GM18526 (cell line): ENCODE results near the gene WDR87.

Source experiments
- POLR2A ChIP-seq: IDR thresholded peaks from 3 replicates; pipeline ENCODE4 v1.6.1; 2011; ENCODE audit not compliant: insufficient read length; ENCODE audit errors: extremely low read depth

Gene WDR87

DNA sequence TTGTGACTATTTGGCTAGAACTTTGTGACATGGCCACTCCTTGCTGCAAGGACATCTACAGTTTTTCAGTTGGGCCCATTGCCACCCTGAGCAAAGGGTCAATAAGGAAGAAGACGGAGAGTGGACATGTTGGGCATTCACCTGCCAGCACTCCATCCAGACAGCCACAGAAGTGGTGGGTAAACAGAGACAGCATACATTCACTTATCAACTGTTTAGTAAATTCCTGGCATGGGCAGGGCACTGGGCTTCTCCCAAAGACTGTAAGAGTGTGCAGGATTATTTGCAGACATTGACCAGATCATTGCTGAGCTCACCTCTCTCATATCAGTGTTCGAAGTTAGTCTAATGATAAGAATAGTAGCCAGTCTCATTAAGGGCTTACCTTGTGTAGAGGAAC, 29.8 kb upstream of the WDR87 start:
- TF ChIP-seq POLR2A = no peak

DNA sequence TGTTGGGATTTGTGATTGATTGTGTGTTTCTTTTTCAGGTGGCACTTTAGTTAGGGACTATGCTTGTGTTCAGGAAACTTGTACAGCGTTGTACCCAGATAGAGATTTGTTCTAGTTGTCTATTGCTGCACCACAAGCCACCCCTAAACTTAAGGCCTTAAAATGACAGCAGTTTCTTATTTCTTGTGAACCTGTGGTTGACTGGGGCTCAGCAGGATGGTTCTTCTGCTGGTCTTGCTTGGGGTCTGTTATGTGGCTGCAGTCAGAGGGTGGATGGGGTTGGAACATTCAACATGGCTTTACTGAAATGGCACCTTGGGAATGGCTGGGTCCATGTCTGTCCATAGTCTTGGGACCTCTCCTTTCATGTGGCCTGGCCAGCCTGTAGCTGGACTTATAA, 28.9 kb upstream of the WDR87 start:
- TF ChIP-seq POLR2A = no peak

DNA sequence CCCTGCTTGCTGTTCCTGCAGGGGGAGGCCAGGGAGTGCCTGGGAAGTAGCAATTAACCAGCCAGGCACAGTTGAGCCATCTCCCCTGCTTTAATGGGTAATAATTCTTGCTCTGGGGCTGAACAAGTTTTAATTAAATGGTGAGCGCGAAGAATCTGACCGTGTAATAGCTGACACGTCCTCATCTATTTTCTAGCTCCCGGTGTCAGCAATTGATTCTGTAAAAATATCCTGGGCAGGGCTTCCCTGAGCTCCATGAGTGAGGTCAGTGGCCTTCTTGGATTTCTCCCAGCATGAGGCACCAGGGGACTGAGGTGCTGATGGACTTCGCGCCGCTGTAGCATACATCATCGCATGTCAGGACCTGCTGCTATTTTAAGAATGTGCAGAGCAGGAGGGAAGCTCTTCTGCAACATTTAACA, 27.6 kb upstream of the WDR87 start:
- TF ChIP-seq POLR2A = no peak

DNA sequence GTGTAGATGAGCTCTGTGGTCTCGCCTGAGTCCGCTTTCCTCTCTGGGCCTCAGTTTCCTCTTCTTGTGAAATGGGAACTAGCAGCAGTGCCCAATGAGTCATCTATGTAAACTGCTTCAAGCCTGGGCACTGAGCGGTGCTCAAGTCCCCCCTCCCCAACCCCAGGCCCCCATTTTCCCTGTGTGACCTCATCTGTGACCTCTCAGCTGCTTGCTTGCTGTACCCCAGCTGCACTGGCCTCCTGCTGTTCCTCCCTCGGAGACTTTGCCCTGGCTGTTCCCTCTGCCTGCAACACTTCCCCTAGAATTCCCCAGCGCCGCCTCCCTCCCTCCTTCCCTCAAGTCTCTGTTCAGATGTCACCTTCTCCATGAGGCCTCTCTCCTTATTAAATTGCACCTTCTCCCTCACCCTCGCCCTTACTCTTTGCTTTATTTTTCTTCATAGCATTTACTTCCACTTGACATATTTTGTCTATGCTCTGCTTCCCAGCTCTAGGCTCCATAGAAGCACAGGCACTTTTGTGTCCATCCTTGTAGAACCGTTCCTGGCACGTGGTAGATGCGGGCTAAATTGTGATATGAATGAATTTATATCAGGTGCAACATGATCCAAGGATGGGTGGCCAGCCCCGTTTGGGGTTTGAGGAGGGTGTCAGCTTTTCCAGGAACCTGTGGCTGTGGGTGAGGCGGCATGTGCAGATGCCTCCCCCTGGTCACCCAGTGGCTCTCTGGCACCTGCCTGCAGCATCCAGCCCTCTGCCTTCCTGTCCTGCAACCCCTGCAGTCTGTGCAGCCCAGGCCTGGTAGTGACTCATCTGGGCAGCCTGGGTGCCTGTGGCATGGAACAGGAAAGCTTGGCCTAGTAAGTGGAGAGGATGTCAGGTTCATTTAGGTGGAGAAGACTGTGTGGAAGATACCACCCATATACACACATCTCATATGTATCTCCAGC, 26.9 kb upstream of the WDR87 start:
- TF ChIP-seq POLR2A = no peak

DNA sequence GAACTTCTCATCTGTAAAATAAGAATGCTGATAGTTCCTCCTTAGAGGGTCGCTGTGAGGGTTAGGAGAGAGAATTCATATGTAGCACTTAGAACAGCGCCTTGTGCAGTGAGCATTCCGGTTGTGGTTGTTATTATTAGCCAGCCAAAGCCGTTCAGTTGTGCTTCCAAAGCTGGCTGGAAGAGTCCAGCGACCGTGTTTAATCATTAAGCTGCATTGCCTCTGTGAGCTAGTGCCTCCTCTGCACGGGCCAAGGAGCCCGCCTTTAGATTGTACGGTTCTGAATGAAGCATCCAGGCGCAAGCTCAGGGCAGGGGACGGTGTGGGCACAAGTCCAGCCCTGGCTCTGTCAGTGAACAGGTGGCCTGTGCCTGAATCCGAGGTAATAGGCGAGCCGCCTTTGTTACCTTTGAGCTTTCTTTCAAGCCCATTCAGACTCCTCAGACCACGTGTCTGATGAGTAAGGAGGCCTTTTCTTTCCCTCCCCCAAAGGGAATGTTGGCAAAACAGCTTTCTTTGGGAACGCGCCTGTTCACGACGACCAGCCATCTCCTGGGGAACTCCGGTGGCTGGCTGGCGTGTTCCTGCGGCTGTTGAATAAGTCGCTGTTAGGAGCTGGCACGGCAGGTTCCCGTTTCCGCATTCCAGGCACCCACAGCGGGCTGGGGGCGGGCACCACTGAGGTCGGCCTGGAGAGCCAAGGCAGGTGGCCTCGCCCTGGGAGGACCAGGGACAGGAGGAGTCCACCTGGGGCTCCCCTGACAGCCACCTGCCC, 25.7 kb upstream of the WDR87 start:
- peak; percentile 44 for TF ChIP-seq POLR2A

DNA sequence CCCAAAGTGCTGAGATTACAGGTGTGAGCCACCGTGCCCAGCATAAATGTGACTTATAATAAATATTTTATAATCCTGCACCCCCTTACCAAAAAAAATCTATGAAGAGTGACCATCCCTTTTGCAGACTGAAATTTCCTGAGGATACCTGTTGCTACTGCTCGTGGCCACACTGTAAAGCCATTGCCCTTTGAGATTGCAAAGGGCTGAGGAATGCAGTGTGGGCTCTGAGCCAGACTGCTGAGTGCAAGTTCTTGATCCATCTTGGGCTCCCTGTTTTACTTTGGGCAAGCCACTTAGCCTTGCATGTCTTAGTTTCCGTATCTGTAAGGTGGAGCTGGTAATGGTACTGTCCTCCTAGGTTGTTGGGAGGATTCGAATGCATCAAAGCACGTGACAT, 24.0 kb upstream of the WDR87 start:
- no peak for TF ChIP-seq POLR2A

DNA sequence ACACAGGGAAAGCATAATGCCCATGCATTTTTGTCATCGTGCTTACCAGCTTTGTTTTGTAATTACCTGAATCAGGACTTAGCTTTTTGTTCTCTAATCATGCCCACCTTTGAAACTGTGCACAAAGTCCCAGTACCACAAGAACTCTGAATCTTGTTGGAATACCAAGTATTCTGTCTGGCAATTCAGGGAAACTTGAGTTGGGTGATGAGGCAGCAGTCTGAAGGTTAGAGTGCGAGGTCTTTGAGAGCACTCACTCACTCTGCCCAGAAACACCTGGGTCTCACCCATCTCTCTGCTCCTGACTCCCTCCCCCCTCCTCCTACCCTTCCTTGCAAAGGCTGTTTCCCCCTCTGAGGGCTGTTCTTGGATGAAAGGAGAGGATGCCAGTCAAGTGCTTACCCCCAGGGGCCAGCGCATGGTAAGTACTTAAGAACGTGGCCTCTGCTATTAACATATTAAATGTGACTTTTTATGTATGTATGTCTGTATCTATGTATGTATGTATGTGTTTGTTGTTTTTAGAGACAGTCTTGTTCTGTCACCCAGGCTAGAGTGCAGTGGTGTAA, 23.0 kb upstream of the WDR87 start:
- no peak for TF ChIP-seq POLR2A

DNA sequence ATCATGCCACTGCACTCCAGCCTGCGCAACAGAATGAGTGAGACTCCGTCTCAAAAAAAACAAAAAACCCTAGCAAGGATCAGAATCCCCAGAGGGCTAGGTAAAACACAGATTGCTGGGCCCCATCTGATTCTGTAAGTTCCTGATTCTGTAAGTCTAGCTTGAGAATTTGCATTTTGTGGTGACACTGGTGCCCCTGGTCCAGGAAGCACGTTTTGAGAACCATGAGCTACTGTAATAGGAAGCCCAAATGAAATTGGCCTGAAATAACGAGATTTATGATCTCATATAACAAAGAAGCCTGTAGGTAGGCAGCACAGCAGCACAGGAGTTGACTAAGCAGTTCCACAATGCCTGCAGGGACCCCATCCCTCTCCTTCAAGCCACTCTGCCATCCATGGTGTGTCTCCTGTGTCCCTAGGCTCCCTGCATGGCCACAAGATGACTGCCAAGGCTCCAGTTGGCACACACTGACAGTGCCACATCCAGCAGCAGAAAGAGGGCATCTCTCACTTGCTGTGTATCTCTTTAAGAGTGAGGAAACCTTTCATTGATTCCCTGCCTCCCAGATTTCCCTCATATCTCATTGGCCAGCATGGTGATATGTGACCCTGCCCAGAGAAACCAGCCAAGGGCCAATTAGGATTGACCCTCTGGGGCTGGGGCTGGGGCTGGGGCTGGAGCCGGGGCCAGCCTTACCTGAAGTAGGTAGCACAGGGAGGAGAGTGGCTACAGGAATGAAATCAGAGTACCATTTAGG, 22.3 kb upstream of the WDR87 start:
- no peak for TF ChIP-seq POLR2A

DNA sequence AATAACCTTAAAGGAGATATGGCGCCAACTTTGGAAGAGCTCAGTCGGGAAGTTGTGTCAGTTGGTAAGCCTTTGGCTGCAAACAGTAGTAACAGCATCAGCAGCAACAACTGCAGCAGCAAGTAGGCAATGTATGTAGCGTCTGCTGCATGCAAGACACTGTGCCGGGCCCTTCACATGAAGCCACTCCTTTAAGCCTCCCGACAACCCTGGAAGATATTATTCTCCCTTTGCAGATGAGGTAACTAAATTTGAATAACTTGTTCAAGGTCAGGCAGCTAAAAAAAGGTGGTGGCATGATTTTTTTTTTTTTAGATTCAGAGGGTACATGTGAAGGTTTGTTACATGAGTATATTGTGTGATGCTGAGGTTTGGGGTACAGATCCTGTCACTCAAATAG, 20.3 kb upstream of the WDR87 start:
- no peak for TF ChIP-seq POLR2A

DNA sequence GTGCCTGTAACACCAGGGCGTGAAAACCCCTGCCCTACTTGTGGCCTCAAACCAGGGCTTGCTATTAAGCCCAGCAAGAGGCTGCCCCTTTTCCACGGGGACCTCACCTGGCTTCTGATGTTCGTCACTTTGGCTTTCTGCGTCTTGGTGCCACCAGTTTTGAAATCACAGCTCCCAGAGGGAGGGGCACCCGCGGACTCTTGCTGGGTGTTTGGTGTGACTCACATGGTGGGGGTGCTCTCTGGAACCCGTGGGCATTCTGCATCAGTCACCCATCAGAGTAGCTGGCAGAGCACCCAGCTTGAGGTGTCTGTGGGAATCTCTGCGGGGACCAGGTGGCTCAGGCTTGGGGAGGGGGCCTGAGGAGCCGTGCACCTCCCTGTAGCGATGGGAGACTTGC, 19.9 kb upstream of the WDR87 start:
- no peak for TF ChIP-seq POLR2A

DNA sequence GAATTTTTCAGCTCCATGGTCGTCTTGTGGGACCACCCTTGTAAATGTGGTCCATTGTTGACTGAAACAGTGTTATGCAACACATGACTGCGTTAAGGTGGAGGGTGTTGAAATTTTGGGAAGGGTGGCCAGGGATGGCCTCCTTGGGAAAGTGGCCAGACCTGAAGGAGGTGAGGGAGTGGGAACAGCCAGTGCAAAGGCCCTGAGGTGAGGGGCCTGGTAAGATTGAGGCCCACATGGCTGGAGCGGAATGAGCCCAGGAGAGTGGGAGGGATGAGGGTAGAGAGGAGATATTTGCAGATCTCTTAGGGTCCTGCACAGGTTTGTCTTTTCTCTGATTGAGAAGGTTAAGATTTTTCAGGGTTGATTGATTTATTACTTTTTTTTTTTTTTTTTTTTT, 18.8 kb upstream of the WDR87 start:
- no peak for TF ChIP-seq POLR2A

DNA sequence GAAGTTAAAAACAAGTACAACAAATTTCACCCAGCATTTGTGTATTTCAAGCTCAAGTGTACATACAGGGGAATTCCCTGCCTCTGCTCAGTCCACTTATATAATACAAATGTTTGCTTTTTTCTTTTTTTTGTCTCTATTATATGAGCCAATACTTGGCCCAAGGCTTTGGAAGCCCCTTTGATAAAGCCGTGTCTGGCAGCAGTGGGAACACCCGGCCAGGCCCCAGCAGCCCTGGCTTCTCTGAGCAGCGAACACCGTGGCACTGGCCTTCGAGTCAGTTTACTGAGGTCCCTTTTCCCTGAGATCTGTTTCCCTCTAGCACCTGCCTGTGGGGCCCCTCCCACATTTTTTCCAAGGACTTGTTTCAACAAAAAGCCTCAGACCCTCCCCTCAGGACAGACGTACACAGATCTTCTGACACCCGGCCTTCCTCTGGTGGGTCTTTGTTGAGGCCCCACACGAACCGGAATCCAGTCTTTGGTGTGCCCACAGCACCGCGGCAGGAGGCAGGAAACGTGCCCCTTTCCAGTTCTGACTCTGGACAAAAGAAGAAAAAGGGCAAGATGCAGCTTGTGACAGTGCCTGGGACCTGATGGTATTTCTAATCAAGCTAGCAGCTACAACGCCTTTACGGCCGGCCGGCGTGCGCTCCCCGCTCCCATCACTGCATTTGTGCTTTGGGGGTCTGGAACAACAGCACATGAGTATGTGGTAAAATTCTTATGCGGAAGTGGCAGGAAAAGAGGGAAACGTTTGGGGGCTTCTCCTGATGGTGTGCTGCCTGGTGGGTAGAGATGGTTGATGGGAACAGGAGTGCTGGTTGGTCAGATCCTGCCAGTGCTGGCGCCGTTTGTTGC, 14.4 kb upstream of the WDR87 start:
- no peak for TF ChIP-seq POLR2A

DNA sequence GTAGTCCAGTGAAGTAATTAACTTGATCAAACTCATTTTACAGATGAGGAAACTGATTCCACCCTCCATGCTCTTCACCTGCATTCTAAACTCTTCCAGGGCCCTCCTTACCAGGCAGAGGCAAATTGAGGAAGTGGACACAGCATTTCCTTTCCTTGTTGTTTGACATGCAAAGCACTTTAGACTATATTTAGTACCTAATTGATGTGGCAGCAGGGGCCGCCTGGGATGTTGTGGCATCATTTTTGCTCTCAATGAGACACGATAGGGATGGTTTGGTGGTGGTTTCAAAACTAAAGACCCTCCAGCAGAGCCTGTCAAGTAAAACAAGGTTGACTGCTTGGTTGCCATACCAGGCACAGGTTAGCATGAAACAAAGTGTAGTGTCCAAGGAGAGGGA, 8.5 kb upstream of the WDR87 start:
- peak; percentile 31 for TF ChIP-seq POLR2A

DNA sequence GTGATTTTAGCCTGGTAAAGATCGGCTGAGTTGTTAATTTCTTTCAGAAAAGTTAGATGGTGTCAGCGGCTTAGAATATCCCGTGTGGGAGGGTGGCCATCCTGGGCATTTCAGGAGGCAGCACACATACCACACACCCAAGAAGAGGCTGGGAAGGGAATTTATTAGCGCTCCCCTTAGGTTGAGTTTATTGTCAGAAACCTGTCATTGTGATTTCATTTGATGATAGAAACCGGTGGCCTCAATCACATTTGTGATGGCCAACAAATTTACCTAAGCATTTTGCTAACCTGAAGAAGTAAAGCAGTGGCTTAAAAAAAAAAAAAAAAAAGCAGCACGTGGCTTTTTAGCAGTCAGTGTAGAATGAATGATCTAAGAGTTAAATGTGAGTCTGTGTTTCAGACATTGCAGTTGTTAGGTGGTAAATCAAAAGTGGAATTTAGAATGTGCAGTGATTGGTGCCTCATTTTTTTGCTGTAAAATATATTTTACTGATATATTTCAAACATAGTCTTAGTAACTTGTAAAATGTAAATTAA, 3.3 kb upstream of the WDR87 start:
- TF ChIP-seq POLR2A = no peak
